Neural crest cell (in vitro differentiated cells): ENCODE data around the gene TFB2M. TPM values are rescaled to one million over a fixed set of nuclear protein-coding genes. Genes with fewer than 3 reads are reported as not detected.

Experiments used
- DNase-seq: peaks from one replicate; pipeline ENCODE4 v3.0.0; 2021; ENCODE audit warnings: low read depth, mixed read lengths, low spot score
- H3K27ac Mint-ChIP-seq: one replicate; pipeline ENCODE4 v1.8.0; 2021; ENCODE audit warnings: mild to moderate bottlenecking, mixed read lengths; ENCODE audit not compliant: unreplicated experiment
- H3K27me3 Mint-ChIP-seq: 2 replicates; pipeline ENCODE4 v1.8.0; 2021; ENCODE audit warnings: low read depth, mild to moderate bottlenecking, mixed read lengths
- H3K36me3 Mint-ChIP-seq: 2 replicates; pipeline ENCODE4 v1.8.0; 2021; ENCODE audit warnings: low read depth, mild to moderate bottlenecking, mixed read lengths
- H3K4me1 Mint-ChIP-seq: 2 replicates; pipeline ENCODE4 v1.8.0; 2021; ENCODE audit warnings: mixed read lengths
- H3K4me3 Mint-ChIP-seq: one replicate; pipeline ENCODE4 v1.8.0; 2021; ENCODE audit warnings: mild to moderate bottlenecking, mixed read lengths
- H3K9me3 Mint-ChIP-seq: 2 replicates; pipeline ENCODE4 v1.8.0; 2021; ENCODE audit warnings: mixed read lengths
- total RNA-seq: library from RNA; stranded (reverse); gene quantifications from 2 replicates; pipeline ENCODE4 v1.2.1, GENCODE V29; 2021
- TF ChIP-seq, protein P1 (sequence below): fragments of 200-600 bp; sonication (generic); conservative IDR thresholded peaks from 2 replicates; pipeline ENCODE4 v1.5.0; 2021; ENCODE audit warnings: antibody characterized with exemption, mild to moderate bottlenecking

Gene TFB2M
- total RNA-seq, 1 donor from 2014 or later: 9.0 TPM

DNA sequence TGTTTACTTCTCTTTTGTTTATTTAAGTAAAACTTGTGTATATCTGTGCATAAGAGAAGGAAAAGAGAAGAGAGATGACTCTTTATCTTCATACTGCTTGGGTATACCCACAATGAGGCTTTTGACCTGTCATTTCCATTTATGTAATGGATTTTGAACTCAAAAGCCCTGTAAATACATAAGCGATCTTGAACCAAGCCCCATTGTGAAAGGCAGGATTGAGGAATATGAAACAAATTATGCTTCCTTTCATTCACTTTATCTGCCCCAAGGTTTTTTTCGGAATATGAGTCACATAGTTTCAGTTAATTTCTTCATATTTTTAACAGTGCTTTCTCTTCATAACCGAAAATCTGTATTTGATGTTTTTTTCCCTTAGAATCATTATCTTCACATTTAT is 21.5 kb upstream of the TFB2M start:
- H3K27ac Mint-ChIP-seq: no peak overlapping the region
- peaks cover 3% of the 10 kb centered on the region for H3K9me3 Mint-ChIP-seq
- H3K4me3 Mint-ChIP-seq: no peak overlapping the region
- no peaks in the 10 kb centered on the region for H3K27me3 Mint-ChIP-seq
- H3K36me3 Mint-ChIP-seq: peaks cover 15% of the 10 kb centered on the region
- peaks cover 17% of the 10 kb centered on the region for H3K4me1 Mint-ChIP-seq
- DNase-seq: no peak
- TF ChIP-seq, protein P1, sequence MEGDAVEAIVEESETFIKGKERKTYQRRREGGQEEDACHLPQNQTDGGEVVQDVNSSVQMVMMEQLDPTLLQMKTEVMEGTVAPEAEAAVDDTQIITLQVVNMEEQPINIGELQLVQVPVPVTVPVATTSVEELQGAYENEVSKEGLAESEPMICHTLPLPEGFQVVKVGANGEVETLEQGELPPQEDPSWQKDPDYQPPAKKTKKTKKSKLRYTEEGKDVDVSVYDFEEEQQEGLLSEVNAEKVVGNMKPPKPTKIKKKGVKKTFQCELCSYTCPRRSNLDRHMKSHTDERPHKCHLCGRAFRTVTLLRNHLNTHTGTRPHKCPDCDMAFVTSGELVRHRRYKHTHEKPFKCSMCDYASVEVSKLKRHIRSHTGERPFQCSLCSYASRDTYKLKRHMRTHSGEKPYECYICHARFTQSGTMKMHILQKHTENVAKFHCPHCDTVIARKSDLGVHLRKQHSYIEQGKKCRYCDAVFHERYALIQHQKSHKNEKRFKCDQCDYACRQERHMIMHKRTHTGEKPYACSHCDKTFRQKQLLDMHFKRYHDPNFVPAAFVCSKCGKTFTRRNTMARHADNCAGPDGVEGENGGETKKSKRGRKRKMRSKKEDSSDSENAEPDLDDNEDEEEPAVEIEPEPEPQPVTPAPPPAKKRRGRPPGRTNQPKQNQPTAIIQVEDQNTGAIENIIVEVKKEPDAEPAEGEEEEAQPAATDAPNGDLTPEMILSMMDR: no peak

DNA sequence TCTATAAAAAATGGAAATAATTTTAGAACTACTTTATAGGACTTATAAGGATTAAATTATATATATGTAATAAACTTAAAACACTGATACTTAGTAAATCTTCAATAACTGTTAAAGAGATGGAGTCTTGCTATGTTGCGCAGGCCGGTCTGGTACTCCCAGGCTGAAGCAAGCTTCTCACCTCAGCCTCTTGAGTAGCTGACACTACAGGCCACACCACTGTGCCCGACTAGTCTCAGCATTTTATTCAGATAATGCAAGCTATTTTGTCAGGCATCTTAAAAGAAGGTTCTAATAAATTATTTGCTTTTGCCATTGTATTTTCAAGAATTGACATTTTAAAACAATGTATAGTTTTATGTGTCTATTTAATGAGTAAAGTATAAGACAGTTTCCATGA is 21.0 kb upstream of the TFB2M start:
- no peak overlapping the region for H3K4me3 Mint-ChIP-seq

DNA sequence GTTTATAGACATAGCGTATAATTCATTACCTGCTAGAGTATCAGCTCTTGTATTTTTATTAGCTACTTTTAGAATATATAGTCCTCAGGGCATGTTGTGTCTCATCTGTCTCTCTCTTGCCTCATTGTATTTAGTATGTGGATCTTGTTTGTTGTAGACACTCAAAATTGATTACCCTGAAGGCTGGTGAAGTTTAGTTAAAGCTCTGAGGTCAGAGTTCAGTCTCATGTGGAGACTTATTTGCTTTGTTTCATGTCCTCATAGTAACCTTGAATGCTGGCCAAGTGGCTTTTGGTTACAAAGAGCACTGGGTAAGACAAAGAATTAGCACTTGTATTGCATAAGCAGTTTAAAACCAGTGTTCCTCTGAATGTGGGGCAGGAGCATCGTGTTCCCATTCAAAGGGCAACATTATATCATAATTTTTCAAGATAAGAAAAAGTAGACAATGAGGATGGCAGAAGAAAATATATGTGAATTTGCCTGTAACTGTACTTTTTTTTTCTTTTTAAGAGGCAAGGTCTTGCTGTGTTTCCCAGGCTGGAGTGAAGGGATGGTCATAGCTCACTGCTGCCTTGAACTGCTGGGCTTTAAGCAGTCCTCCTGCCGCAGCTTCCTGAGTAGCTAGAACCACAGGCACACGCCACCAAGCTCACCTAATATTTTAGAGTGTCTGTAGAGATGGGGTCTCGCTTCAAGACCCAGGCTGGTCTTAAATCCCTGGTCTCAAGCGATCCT is 17.6 kb upstream of the TFB2M start:
- H3K27me3 Mint-ChIP-seq: no peaks in the 10 kb centered on the region
- no peaks in the 10 kb centered on the region for H3K36me3 Mint-ChIP-seq
- DNase-seq: no peak
- H3K27ac Mint-ChIP-seq: no peak overlapping the region
- TF ChIP-seq, protein P1: no peak
- no peak overlapping the region for H3K4me3 Mint-ChIP-seq
- no peaks in the 10 kb centered on the region for H3K9me3 Mint-ChIP-seq
- peaks cover 22% of the 10 kb centered on the region for H3K4me1 Mint-ChIP-seq

More for the DNA sequence above, 21.0 kb upstream of the TFB2M start:
- Mint-ChIP-seq H3K4me1 (peaks cover 22% of the 10 kb centered on the region), H3K27ac (no peak overlapping the region), H3K9me3 (peaks cover 3% of the 10 kb centered on the region), H3K27me3 (no peaks in the 10 kb centered on the region), H3K36me3 (peaks cover 15% of the 10 kb centered on the region)
- DNase-seq: no peak
- TF ChIP-seq, protein P1: no peak

DNA sequence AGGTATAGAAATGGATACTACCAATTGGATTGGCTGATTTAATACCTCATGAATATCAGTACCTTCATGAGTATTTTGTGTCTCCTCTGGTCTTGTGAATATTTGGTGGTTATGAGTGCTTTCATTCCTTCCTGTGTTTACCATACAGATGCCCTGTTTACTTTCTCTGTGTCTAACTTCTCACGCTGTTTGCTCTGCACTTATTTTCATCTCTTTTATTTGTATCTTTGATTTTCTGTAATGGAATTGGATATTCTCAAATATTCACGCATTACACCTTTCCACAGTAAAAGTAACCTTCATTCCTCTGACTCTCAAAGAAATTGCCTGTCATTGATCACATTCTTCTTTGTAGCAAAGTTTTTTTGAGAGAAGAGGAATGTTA is 17.0 kb upstream of the TFB2M start:
- TF ChIP-seq, protein P1: no peak
- Mint-ChIP-seq H3K4me1 (peaks cover 22% of the 10 kb centered on the region), H3K9me3 (no peaks in the 10 kb centered on the region), H3K27me3 (no peaks in the 10 kb centered on the region), H3K4me3 (no peak overlapping the region), H3K36me3 (no peaks in the 10 kb centered on the region), H3K27ac (no peak overlapping the region)
- no peak for DNase-seq

DNA sequence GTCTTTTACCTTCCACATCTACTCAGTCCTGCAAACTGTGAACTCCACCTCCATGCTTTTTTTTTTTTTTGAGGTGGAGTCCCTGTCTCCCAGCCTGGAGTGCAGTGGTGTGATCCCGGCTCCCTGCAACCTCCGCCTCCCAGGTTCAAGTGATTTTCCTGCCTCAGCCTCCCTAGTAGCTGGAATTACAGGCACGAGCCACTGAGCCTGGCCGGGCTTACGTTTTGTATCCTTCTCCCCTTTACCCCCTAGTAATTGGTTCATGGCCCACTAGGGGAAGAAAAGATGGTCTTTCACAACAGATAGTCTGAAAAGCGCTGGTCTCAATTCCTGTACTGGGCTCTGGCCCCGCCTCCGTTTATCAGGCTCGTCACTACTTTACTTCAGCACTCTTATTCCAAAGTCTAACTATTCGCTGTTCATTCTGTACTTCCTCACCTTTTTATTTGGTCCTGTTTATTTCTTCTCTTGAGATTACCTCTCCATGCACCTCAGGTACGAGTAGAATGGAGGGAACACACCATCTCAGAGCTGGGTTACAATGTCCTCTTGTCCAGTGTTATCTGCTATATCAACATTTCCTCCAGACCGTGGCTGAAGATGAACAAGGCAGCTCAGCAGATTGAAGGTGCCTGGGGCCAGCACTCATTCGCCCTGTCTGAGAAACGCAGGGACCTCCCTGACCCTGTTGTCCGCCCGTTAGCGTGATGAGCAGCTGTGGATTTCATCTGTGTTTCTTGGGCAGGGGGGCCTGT is 16.4 kb upstream of the TFB2M start:
- TF ChIP-seq, protein P1: no peak
- Mint-ChIP-seq H3K9me3 (no peaks in the 10 kb centered on the region), H3K27ac (no peak overlapping the region), H3K4me1 (peaks cover 18% of the 10 kb centered on the region), H3K27me3 (no peaks in the 10 kb centered on the region), H3K36me3 (no peaks in the 10 kb centered on the region), H3K4me3 (no peak overlapping the region)
- no peak for DNase-seq
